NCI-H1436 (cell line): Measurements from ENCODE around the gene EFNA4.

Source experiments
- DNase-seq: peaks from one replicate; lab custom pipeline; 2025; lab: John Stamatoyannopoulos, UW

EFNA4 gene

DNA sequence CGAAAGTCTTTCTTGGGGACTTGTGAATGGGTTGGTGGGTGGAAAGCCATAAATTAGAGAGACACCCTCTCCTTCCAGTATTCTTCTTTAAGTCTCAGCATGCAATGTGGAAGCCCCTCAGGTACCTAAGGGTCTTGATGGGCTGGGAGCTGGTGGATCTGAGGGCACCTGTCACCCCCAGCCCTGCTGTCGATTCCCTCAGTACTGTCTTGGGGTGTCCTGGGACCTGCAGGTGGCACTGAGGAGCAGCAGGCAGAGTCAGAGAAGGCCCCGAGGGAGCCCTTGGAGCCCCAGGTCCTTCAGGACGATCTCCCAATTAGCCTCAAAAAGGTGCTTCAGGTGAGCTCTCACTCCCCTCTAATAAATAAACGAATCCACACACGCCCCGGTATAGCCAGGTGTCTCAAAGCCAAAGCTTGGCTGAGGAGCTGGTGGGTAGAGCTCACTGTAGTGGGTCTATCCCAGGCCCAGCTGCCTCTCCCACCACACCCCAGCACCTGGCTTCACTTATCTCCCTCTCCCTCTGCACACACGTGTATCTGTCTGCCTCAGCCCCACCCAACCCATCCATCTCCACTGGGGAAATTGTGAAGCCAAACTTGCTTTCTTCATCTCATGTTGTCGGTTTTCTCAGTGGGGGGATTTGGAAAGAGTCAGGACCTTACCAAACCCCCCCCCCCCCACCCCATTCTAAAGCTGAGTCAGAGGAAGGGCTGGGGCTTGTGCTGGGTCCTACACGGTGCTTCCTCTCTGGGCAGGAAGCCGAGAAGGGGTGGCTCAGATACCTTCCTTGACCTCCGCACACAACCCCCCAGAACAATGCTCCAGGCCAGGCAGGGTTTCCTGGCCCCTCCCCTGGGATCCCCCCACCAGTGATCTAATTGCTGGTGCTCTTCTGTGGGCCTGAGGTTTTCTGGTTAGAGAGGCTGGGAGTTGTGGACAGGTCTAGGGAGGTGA lies 10.8 kb upstream of the EFNA4 start:
- DNase-seq = peak; percentile 80

- no peak for DNase-seq
Measured at GRCh38 chr1:155053531-155054105, 9.9 kb upstream of the EFNA4 start.

DNA sequence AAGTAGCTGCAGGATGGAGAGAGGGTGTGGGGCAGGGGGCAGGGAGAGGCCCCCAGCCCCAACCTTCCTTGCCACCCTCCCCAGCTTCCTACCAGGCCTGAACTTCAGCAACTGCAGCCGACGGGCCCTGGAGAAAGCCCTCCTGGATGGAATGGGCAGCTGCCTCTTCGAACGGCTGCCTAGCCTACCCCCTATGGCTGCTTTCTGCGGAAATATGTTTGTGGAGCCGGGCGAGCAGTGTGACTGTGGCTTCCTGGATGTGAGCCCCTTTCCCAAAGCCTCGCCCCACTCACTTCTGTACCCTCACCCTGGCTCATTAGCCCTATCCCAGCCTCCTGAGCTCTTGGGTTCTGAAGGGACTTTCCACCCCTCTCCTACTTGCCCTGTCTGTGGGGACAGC lies 6.4 kb upstream of the EFNA4 start:
- DNase-seq = no peak

GRCh38 chr1:155057788-155058211 lies 5.7 kb upstream of the EFNA4 start:
- DNase-seq = no peak

DNA sequence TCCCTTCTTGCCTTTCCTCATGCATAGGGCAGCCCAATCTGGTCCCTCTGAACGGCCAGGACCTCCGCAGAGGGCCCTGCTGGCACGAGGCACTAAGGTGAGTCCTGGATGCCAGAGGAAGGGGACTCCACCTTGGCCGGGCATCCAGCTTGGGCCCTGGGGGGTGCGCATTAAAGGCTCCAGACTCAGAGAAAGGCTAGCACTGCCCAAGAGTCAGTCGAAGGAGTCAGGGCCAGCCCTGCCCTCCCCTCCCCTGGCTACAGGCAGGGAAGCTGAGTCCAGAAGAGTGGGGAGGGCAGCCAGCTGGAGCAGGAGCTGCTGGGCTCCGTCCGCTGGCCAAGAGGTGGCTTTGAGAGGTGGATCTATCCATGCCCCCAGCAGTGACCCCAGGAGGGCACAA lies 2.8 kb upstream of the EFNA4 start:
- DNase-seq = no peak

GRCh38 chr1:155061381-155062150 lies 2.0 kb upstream of the EFNA4 start:
- peak; percentile 92 for DNase-seq

- no peak for DNase-seq
Measured at GRCh38 chr1:155062151-155062686, 1.3 kb upstream of the EFNA4 start.

DNA sequence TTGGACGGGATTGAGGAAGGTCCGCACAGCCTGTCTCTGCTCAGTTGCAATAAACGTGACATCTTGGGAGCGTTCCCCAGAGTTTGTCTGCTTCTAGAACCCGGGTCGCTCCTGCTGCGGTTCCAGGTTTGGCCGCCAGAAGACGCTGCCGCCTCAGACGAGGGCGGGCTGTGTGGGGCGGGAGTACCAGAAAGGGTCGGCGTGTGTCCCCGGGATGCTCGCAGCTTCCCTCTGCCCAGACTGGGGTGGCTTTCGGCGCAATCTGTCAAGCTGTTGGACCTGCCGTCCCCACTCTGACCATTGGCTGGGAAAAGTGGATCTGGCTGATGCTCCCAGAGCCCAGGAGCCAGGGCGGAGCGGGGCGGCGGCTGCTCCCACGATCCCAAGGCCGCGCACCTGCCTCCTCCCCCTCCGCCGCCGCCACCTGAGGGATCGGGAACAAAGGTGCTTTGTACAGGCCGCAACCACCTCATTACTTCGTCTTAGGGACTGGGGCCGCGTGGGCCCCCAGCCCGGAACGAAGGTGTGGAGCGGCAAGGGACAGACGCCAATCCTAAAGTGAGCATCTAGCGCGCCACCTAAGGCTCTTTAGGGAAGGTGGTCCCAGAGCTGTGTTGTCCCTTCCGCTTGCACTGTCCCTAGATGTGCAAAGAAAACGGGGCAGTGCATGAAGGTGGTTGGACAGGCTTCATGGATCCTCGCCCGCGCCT lies 683 bp upstream of the EFNA4 start:
- peak; percentile 66 for DNase-seq

DNA sequence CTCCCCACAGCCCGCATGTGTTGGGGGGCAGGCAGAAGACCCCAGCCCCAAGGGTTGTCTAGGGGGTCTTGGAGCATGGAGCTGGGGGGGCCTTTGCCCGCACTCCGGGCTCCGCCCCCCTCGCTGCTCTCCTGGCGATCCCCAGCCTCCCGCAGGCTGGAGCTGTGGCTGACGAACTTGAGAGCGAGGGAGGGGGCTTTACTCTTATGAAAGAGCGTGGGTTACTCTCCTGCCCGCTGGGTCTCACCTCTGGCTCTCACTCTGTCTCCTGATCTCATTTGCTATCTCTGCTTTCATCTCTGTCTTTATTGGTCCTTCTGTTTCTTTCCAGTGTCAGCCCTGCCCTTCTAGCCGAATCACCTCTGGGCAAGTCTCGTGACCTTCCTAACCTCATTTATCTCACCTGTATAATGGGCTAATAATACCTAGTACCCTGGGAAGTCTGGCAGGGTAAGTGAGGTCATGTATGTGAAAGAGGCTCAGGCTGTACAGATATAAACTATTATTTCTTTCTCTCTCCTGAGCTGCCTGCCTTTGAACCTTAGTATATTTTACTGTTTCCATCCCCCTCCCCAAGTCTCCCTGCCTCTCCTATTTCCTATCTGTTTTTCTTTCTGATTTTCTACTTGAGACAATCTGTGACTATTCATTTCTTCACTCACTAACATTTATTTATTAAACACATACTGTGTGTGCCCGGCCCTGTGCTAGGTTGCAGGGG lies 731 bp downstream of the EFNA4 start:
- DNase-seq = no peak

GRCh38 chr1:155064832-155065429 lies 1.4 kb downstream of the EFNA4 start:
- DNase-seq = no peak

GRCh38 chr1:155066777-155067176 lies 3.2 kb downstream of the EFNA4 start:
- DNase-seq = no peak

DNA sequence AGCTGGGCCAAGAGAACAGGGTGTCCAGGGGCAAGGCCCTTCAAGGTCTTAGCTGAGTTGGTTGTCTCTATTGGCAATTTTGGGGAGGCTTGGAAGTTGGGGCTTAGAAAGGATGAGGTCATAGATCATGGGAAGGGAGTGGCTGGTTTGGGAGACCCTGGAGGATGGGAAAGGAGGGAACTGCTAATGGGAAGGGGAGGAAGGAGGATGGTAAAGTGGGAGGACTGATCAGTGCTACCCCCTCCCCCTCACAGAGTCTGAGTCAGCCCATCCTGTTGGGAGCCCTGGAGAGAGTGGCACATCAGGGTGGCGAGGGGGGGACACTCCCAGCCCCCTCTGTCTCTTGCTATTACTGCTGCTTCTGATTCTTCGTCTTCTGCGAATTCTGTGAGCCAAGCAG lies 5.1 kb downstream of the EFNA4 start:
- DNase-seq = no peak

- no peak for DNase-seq
Measured at GRCh38 chr1:155069551-155070157, 6.1 kb downstream of the EFNA4 start.

- no peak for DNase-seq
Measured at GRCh38 chr1:155070158-155070621, 6.7 kb downstream of the EFNA4 start.

DNA sequence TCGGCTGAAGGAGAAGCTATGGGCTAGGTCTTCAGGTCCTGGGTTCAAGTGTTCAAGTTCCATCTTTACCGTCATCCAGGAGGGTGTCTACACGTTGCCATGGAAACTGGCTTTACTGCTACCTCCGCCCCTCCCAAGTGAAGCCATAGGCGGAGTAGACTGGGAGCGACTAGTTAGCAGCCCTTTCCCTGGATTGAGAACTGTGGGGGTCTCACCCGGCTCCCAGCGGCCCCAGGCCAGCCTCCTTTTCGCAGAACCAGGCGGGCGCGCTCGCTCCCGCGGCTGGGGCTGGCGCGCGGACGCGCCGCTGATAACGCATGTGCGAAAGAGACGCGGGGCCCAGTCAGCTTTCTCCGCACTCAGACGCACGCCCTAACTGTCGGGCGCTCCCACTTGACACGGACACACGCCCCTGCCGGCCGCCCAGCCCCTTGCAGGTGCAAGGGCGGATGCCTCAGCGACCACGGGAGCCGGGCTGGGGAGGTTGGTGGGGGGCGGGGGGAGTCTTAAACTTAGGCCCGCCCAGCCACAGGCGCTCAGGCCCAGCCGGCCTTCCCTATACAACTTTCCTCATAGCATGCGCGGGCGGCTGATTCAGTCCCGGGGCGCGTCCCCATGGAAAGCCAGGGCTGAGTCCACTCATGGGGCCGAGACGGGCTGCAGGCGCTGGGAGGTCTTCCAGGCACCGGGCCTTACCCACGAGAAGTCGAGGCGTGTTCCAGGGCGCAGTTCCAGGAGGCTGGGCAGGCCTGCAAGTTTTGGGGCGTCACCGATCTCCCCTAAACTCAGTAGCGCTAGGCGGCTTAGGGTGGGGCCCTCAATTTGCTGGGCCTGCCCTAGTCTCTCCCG lies 7.4 kb downstream of the EFNA4 start:
- peak; percentile 82 for DNase-seq

GRCh38 chr1:155071701-155072100 lies 8.2 kb downstream of the EFNA4 start:
- no peak for DNase-seq

DNA sequence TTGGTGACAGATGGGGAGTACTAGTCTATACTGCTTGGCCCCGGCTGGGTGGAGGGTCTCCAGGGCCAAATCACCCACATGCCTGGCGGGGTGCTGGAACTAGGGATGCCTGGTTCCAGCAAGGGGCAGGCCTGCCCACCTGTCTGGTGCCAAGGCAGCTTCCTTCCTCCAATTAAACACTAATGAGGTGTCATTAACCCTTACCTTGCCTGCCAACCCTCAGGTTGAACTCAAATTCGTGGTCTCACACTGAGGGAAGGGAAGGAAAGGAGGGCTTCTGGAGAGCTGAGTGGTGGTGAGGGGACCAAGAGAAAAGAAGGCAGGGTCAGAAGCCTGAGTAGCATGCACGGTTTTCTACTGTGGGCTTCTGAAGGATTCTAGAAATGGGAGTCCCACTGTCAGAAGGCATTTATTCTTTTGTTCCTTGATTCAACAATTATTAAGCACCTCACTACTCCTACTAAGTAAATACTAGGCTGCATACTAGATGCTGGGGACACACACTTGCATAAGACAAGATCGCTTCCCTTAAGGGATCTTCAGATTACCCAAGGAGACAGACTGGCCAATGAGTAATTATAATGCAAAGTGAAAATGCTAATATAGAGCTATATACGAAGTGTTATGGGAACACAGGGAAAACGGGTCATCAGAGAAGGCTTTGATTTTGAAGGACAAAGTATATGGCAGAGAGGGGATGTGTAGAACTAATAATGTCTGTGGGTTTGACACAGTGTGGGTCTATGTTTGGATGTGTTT lies 9.2 kb downstream of the EFNA4 start:
- no peak for DNase-seq
